ENCODE measurements around the gene SLC9A9. TPM values are rescaled to one million over a fixed set of nuclear protein-coding genes. Genes with fewer than 3 reads are reported as not detected.

Gene SLC9A9
- total and polyA plus RNA-seq, 10 of the 15 experiments (the other 5 are each of a cell fraction or from before 2014, with no cell fraction given) = 3.5 to 14.2 (median 9.3) TPM

DNA sequence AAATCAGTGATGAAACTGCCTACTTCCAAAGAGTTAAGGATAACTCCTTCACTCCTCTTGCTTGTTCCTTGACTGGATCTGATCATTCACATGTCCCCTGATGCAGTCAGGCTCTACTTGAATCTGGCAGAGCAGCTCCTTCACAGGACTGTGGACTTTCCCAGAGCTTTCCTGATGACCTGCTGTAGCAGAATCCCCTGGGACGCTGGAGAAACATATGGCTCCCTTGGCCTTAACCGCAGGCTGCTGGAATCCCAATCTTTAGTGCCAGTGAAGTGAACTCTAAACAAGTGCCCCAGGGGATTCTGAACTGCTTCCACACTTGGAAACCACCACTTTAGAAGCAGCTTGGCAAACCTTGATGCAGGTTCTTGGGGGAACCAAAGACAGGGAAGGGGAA lies 510.9 kb downstream of the SLC9A9 start:
- Histone ChIP-seq H3K4me3 (no peak overlapping the region), H2AFZ (ENCODE audit: control insufficient read depth, low read depth, low read length) (no peak overlapping the region), H3K27me3 (replicated peaks in 1 of 2; ENCODE audit: control insufficient read depth in 2 of 2, insufficient read depth in 2 of 2, low read length in 1 of 2) (no peaks in the 10 kb centered on the region), H3K9ac (ENCODE audit: control insufficient read depth, insufficient read depth, low read length) (no peak overlapping the region), H4K20me1 (ENCODE audit: control insufficient read depth, insufficient read depth) (no peaks in the 10 kb centered on the region), H3K36me3 (ENCODE audit: control insufficient read depth in 2 of 2, insufficient read depth in 2 of 2, low read length in 1 of 2) (no peaks in the 10 kb centered on the region), H3K4me1 (ENCODE audit: control insufficient read depth, insufficient read depth, low read length) (no peaks in the 10 kb centered on the region), H3K79me2 (ENCODE audit: control insufficient read depth, insufficient read depth, low read length) (no peaks in the 10 kb centered on the region), H3K4me2 (ENCODE audit: control insufficient read depth, insufficient read depth) (no peak overlapping the region), H3K27ac (ENCODE audit: control insufficient read depth, insufficient read depth) (no peak overlapping the region), H3K9me3 (replicated peaks; ENCODE audit: control insufficient read depth, insufficient read depth, low read length) (no peaks in the 10 kb centered on the region)
- ATAC-seq = no peak
- no peak for FAIRE-seq
- SMC1A ChIA-PET (ENCODE audit: uncharacterized antibody, unreplicated experiment) = interaction anchor here (1.0 to 2.6 kb wide), 7 partner anchors 11 to 52 kb away, joined by 3 to 8 read pairs (median 3); no protein-coding TSS in a partner anchor
- no TSS peak for BruUV-seq (replicated peaks)
- in situ Hi-C loops (cut with MboI) = no loop called here
- TF ChIP-seq NFXL1 (IDR thresholded peaks at IDR 0.05; ENCODE audit: borderline replicate concordance) (no peak), ESRRA (IDR thresholded peaks at IDR 0.05; ENCODE audit: low read length) (no peak), JUNB (IDR thresholded peaks at IDR 0.05) (no peak), BACH1 (IDR thresholded peaks at IDR 0.05; ENCODE audit: borderline replicate concordance) (no peak), SMAD5 (IDR thresholded peaks at IDR 0.05; ENCODE audit: low read depth) (no peak), STAT1 (conservative IDR thresholded peaks at IDR 0.05) (no peak), ZZZ3 (IDR thresholded peaks at IDR 0.05; ENCODE audit: control insufficient read depth, insufficient read length, low read depth) (no peak), FOXK2 (IDR thresholded peaks at IDR 0.05) (no peak), ZNF207 (IDR thresholded peaks at IDR 0.05; ENCODE audit: borderline replicate concordance) (no peak), SREBF2 (IDR thresholded peaks at IDR 0.05; ENCODE audit: low read length) (no peak), NRF1 (conservative IDR thresholded peaks at IDR 0.05; ENCODE audit: low read depth, low read length) (no peak)
- TF ChIP-seq, protein P1, sequence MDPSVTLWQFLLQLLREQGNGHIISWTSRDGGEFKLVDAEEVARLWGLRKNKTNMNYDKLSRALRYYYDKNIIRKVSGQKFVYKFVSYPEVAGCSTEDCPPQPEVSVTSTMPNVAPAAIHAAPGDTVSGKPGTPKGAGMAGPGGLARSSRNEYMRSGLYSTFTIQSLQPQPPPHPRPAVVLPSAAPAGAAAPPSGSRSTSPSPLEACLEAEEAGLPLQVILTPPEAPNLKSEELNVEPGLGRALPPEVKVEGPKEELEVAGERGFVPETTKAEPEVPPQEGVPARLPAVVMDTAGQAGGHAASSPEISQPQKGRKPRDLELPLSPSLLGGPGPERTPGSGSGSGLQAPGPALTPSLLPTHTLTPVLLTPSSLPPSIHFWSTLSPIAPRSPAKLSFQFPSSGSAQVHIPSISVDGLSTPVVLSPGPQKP (IDR thresholded peaks at IDR 0.05; ENCODE audit: low read depth, low read length) = no peak
- TF ChIP-seq, protein P2, sequence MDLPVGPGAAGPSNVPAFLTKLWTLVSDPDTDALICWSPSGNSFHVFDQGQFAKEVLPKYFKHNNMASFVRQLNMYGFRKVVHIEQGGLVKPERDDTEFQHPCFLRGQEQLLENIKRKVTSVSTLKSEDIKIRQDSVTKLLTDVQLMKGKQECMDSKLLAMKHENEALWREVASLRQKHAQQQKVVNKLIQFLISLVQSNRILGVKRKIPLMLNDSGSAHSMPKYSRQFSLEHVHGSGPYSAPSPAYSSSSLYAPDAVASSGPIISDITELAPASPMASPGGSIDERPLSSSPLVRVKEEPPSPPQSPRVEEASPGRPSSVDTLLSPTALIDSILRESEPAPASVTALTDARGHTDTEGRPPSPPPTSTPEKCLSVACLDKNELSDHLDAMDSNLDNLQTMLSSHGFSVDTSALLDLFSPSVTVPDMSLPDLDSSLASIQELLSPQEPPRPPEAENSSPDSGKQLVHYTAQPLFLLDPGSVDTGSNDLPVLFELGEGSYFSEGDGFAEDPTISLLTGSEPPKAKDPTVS (IDR thresholded peaks at IDR 0.05; ENCODE audit: low read depth, low read length) = no peak
- TF ChIP-seq, protein P3, sequence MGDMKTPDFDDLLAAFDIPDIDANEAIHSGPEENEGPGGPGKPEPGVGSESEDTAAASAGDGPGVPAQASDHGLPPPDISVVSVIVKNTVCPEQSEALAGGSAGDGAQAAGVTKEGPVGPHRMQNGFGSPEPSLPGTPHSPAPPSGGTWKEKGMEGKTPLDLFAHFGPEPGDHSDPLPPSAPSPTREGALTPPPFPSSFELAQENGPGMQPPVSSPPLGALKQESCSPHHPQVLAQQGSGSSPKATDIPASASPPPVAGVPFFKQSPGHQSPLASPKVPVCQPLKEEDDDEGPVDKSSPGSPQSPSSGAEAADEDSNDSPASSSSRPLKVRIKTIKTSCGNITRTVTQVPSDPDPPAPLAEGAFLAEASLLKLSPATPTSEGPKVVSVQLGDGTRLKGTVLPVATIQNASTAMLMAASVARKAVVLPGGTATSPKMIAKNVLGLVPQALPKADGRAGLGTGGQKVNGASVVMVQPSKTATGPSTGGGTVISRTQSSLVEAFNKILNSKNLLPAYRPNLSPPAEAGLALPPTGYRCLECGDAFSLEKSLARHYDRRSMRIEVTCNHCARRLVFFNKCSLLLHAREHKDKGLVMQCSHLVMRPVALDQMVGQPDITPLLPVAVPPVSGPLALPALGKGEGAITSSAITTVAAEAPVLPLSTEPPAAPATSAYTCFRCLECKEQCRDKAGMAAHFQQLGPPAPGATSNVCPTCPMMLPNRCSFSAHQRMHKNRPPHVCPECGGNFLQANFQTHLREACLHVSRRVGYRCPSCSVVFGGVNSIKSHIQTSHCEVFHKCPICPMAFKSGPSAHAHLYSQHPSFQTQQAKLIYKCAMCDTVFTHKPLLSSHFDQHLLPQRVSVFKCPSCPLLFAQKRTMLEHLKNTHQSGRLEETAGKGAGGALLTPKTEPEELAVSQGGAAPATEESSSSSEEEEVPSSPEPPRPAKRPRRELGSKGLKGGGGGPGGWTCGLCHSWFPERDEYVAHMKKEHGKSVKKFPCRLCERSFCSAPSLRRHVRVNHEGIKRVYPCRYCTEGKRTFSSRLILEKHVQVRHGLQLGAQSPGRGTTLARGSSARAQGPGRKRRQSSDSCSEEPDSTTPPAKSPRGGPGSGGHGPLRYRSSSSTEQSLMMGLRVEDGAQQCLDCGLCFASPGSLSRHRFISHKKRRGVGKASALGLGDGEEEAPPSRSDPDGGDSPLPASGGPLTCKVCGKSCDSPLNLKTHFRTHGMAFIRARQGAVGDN (IDR thresholded peaks at IDR 0.05) = no peak
- TF ChIP-seq, protein P4, sequence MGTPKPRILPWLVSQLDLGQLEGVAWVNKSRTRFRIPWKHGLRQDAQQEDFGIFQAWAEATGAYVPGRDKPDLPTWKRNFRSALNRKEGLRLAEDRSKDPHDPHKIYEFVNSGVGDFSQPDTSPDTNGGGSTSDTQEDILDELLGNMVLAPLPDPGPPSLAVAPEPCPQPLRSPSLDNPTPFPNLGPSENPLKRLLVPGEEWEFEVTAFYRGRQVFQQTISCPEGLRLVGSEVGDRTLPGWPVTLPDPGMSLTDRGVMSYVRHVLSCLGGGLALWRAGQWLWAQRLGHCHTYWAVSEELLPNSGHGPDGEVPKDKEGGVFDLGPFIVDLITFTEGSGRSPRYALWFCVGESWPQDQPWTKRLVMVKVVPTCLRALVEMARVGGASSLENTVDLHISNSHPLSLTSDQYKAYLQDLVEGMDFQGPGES (IDR thresholded peaks at IDR 0.05) = no peak
- POLR2A ChIA-PET = interaction anchor here (0.9 kb wide), 1 partner anchor 84 kb away, joined by 3 read pairs; no protein-coding TSS in a partner anchor
- WGBS (ENCODE audit: insufficient coverage, insufficient replicate concordance, low lambda C conversion rate, missing lambda C conversion rate) = 95% methylated on average over 2 of the region's 2 CpGs
- CTCF ChIA-PET = interaction anchor here (0.5 to 1.4 kb wide), 5 partner anchors 8 to 337 kb away, joined by 3 to 6 read pairs (median 4); no protein-coding TSS in a partner anchor
- DNase-seq (ENCODE audit: low read depth, low spot score) = no peak
- RAD21 ChIA-PET (ENCODE audit: unreplicated experiment) = interaction anchor here (1.0 kb wide), 1 partner anchor 38 kb away, joined by 3 read pairs; no protein-coding TSS in a partner anchor
- intact Hi-C loops (cut with micrococcal nuclease; ENCODE audit: unreplicated experiment) = no loop called here
